ENCODE measurements around the gene ZNF79. TPM values are rescaled to one million over a fixed set of nuclear protein-coding genes. Genes with fewer than 3 reads are reported as not detected.
A peak's percentile ranks its signal among the peaks of the same experiment; 100 is the strongest.

Gene ZNF79
- total and polyA plus RNA-seq, 9 of the 15 experiments (the other 6 are each of a cell fraction or from before 2014, with no cell fraction given) = 0.62 to 7.0 (median 4.1) TPM

DNA sequence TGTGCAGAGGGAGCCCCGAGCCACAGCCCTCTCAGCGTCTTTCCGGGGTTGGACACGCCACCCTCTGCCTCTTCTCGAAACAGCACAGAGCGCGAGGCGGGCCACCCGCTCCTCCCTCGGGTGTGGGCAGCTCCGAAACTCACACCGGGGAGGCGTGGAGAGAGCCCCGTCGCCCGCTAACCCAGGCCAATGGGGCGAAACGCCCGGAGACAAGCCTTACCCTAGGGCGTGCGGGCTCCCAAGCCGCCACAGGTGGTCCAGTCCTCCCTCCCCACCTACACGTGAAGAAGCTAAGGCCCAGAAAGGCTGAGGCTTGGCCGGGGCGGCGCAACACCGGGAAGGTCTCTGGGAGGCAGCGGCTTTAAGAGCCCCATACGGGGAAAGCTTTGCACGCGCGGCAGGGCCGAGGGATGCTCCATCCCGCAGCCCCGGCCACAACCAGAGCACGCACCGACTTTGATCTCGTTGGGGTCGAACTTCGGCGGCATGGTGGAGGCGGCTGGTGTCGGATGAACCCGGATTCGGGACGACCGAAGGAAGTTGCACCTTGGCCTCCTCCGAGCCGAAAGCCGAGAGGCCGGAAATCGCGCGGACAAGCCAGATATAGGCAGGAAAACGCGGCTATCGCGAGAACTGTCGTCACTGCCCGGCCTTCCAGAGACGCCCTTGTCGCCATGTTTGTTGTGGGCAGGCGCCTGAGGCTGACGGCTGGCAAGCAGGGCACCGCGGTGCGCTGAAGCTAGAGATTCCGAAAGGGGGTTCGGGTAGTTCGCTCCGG is 26.8 kb downstream of the ZNF79 start, which contains the start of the genes LRSAM1 and RPL12 (continued):
- TF ChIP-seq, protein P1, sequence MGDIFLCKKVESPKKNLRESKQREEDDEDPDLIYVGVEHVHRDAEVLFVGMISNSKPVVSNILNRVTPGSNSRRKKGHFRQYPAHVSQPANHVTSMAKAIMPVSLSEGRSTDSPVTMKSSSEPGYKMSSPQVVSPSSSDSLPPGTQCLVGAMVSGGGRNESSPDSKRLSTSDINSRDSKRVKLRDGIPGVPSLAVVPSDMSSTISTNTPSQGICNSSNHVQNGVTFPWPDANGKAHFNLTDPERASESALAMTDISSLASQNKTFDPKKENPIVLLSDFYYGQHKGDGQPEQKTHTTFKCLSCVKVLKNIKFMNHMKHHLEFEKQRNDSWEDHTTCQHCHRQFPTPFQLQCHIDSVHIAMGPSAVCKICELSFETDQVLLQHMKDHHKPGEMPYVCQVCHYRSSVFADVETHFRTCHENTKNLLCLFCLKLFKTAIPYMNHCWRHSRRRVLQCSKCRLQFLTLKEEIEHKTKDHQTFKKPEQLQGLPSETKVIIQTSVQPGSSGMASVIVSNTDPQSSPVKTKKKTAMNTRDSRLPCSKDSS (IDR thresholded peaks at IDR 0.05; ENCODE audit: low read depth, partially characterized antibody) = no peak
- TF ChIP-seq POLR2A (conservative IDR thresholded peaks at IDR 0.05) = peak; percentile 100
- no peak for TF ChIP-seq HNRNPK (IDR thresholded peaks at IDR 0.05; ENCODE audit: low read depth, low read length, poor library complexity, severe bottlenecking)
- TF ChIP-seq GTF2B (IDR thresholded peaks at IDR 0.05; ENCODE audit: extremely low read depth, insufficient read length) = peak; percentile 87
- no peak for TF ChIP-seq ZNF41 (CRISPR knock-in tag; conservative IDR thresholded peaks at IDR 0.05)
- peak; percentile 72 for TF ChIP-seq SNRNP70 (optimal IDR thresholded peaks at IDR 0.05; ENCODE audit: low read depth, low read length)
- TF ChIP-seq CCAR2 (IDR thresholded peaks at IDR 0.05; ENCODE audit: low read depth, low read length) = no peak
- TF ChIP-seq RBM15 (IDR thresholded peaks at IDR 0.05; ENCODE audit: insufficient read depth, low read length) = peak; percentile 98; the same call in 1 of the 2 replicates
- TF ChIP-seq MCM3 (IDR thresholded peaks at IDR 0.05) = no peak
- TF ChIP-seq RNF2 (IDR thresholded peaks at IDR 0.05) = peak; percentile 59; the same call in 1 of the 2 replicates
- TF ChIP-seq ATF1 (CRISPR knock-in tag; IDR thresholded peaks at IDR 0.05) = peak; percentile 63; the same call in 1 of the 2 replicates
- peak; percentile 98 for TF ChIP-seq ATF1 (tag; IDR thresholded peaks at IDR 0.05)
- TF ChIP-seq, protein P2, sequence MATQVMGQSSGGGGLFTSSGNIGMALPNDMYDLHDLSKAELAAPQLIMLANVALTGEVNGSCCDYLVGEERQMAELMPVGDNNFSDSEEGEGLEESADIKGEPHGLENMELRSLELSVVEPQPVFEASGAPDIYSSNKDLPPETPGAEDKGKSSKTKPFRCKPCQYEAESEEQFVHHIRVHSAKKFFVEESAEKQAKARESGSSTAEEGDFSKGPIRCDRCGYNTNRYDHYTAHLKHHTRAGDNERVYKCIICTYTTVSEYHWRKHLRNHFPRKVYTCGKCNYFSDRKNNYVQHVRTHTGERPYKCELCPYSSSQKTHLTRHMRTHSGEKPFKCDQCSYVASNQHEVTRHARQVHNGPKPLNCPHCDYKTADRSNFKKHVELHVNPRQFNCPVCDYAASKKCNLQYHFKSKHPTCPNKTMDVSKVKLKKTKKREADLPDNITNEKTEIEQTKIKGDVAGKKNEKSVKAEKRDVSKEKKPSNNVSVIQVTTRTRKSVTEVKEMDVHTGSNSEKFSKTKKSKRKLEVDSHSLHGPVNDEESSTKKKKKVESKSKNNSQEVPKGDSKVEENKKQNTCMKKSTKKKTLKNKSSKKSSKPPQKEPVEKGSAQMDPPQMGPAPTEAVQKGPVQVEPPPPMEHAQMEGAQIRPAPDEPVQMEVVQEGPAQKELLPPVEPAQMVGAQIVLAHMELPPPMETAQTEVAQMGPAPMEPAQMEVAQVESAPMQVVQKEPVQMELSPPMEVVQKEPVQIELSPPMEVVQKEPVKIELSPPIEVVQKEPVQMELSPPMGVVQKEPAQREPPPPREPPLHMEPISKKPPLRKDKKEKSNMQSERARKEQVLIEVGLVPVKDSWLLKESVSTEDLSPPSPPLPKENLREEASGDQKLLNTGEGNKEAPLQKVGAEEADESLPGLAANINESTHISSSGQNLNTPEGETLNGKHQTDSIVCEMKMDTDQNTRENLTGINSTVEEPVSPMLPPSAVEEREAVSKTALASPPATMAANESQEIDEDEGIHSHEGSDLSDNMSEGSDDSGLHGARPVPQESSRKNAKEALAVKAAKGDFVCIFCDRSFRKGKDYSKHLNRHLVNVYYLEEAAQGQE (IDR thresholded peaks at IDR 0.05; ENCODE audit: borderline replicate concordance) = no peak
- TF ChIP-seq, protein P2 (CRISPR knock-in tag; IDR thresholded peaks at IDR 0.05; ENCODE audit: low read depth) = peak; percentile 57
- TF ChIP-seq, protein P3, sequence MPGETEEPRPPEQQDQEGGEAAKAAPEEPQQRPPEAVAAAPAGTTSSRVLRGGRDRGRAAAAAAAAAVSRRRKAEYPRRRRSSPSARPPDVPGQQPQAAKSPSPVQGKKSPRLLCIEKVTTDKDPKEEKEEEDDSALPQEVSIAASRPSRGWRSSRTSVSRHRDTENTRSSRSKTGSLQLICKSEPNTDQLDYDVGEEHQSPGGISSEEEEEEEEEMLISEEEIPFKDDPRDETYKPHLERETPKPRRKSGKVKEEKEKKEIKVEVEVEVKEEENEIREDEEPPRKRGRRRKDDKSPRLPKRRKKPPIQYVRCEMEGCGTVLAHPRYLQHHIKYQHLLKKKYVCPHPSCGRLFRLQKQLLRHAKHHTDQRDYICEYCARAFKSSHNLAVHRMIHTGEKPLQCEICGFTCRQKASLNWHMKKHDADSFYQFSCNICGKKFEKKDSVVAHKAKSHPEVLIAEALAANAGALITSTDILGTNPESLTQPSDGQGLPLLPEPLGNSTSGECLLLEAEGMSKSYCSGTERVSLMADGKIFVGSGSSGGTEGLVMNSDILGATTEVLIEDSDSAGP (CRISPR knock-in tag; IDR thresholded peaks at IDR 0.05) = no peak
- TF ChIP-seq IRF2 (CRISPR knock-in tag; IDR thresholded peaks at IDR 0.05) = no peak
- TF ChIP-seq SMAD2 (IDR thresholded peaks at IDR 0.05; ENCODE audit: low read depth, low read length) = no peak
- no peak for TF ChIP-seq ZFP30 (CRISPR knock-in tag; IDR thresholded peaks at IDR 0.05; ENCODE audit: borderline replicate concordance)
